ENCODE measurements around the gene ACTBL2. TPM values are rescaled to one million over a fixed set of nuclear protein-coding genes. Genes with fewer than 3 reads are reported as not detected.

Gene ACTBL2
- total RNA-seq, 4 donors from 2014 or later = 0.08 to 2.2 TPM; not detected in 2

DNA sequence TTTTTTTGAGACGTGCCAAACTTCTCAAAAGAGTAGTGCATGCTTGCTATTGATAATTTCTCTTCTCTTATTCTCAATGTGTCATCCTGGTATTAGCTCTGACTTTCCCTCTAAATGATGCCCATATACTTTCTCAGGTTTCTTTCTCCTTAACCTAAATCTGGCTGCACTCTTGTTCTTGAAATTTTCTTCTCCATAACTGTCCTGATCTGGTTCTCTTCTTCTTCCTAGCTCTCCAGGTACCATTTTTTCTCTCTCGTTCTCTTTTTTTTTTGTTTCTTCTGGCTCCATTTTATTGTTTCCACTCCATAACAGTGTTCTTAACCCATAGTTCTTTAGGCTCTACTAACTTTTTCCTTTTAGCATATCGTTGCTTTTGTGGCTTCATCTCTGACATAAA is 47.9 kb downstream of the ACTBL2 start:
- no peak overlapping the region for H3K4me3 ChIP-seq (ENCODE audit: low read depth, poor library complexity, severe bottlenecking)
- TF ChIP-seq POLR2A (IDR thresholded peaks at IDR 0.05) (no peak), CTCF (IDR thresholded peaks at IDR 0.05) (no peak)
- intact Hi-C loops (cut with DNase I; ENCODE audit: low total_unique reads) = no loop called here
- 77 to 84% methylated on average over 3 of the region's 3 CpGs for WGBS, 2 donors
- DNase-seq (ENCODE audit: low spot score in 2 of 2) = no peak

DNA sequence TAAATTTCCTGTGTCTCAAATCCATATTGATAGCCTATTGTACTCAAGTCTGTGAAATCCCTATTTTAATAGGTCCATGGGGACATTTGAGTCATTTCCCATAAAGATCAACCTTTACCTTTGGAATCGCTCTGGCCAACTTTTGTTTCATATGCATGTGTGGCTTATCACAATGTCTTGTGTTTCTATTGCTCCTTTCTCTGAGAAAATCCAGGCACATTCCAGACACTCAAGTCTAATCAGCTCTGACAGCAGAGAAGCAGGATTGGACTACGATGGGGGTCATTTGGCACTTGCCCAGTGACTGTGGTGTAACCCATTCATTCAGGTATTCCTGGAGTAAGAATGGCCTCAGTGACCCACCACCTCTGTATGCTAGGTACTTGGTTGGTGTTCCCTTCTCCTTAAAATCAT is 48.4 kb downstream of the ACTBL2 start:
- no peak overlapping the region for H3K4me3 ChIP-seq (ENCODE audit: low read depth, poor library complexity, severe bottlenecking)
- no peak for DNase-seq (ENCODE audit: low spot score in 2 of 2)
- TF ChIP-seq CTCF (IDR thresholded peaks at IDR 0.05) = no peak
- no peak for TF ChIP-seq POLR2A (IDR thresholded peaks at IDR 0.05)
- intact Hi-C loops (cut with DNase I; ENCODE audit: low total_unique reads) = no loop called here
- WGBS, 2 donors = 63 to 71% methylated on average over 2 of the region's 2 CpGs

DNA sequence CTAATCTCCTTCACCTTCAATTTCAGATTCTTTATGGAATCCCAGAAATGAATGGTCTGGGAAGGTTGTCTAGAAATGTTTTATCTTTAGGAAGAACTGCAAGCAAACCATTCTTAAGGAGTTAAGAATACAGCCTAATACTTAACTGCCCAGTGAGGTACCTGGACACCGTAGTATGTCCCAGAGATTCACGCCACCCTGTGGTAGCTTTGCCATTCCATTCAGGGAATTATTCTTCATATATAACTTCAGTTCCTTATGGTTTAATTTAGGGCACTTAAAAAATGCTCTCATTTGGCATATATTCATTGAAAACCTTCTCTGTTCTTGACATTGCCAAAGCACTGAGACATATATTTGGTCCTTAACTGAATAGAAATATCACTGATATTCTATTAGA is 49.7 kb downstream of the ACTBL2 start:
- H3K4me3 ChIP-seq (ENCODE audit: low read depth, poor library complexity, severe bottlenecking) = no peak overlapping the region
- 93 to 94% methylated on average over 2 of the region's 2 CpGs for WGBS, 2 donors
- no peak for DNase-seq (ENCODE audit: low spot score in 2 of 2)
- TF ChIP-seq POLR2A (IDR thresholded peaks at IDR 0.05) = no peak
- no peak for TF ChIP-seq CTCF (IDR thresholded peaks at IDR 0.05)
- intact Hi-C loops (cut with DNase I; ENCODE audit: low total_unique reads) = no loop called here

GRCh38 chr5:57431759-57432158 is 50.9 kb downstream of the ACTBL2 start:
- H3K4me3 ChIP-seq (ENCODE audit: low read depth, poor library complexity, severe bottlenecking) = no peak overlapping the region
- intact Hi-C loops (cut with DNase I; ENCODE audit: low total_unique reads) = no loop called here
- DNase-seq (ENCODE audit: low spot score in 2 of 2) = no peak
- WGBS, 2 donors = 75 to 89% methylated on average over 6 of the region's 6 CpGs
- TF ChIP-seq POLR2A (IDR thresholded peaks at IDR 0.05) = no peak
- TF ChIP-seq CTCF (IDR thresholded peaks at IDR 0.05) = no peak
